Right ventricle myocardium inferior (tissue), 1 donor: ENCODE results near the gene NR3C2. TPM values are rescaled to one million over a fixed set of nuclear protein-coding genes. Genes with fewer than 3 reads are reported as not detected.
"Not testable (repeated sequence)": the region's sequence is repeated elsewhere in the genome, so short reads cannot be mapped to it uniquely, and the experiment has no call there.

Experiments
- ATAC-seq: fragments of 200-7000 bp; cut with Tn5 transposase; one replicate; pipeline ENCODE4 v1.9.1; 2020; ENCODE audit warnings: mild to moderate bottlenecking, moderate library complexity
- DNase-seq: peaks from one replicate; pipeline ENCODE4 v3.0.0; 2021; ENCODE audit errors: missing footprints
- intact Hi-C: fragments of 100-400 bp; cut with DNase I; formaldehyde crosslinking; loops from one replicate; pipeline ENCODE4 v1.11.0; 2022
- total RNA-seq: library from RNA; stranded (reverse); fragmentation: NEBNext Ultra II Directional; extraction: Animal tissue kit (Norgen Biotek cat#: 25700); gene quantifications from one replicate; pipeline ENCODE4 v1.2.1, GENCODE V29; 2021
- donor health status: DM: no; HTN: yes; CAD: no; lungs with severe emphysema.

NR3C2 gene
- total RNA-seq, 1 donor from 2014 or later = 23.6 TPM

- ATAC-seq = peak; percentile 92
- DNase-seq = no peak
- intact Hi-C loops = loop anchor here (10.0 kb wide), 1 partner anchor 230 kb away; the partner anchor contains the start of gene NR3C2
Observed at GRCh38 chr4:148214529-148215166, 227.6 kb downstream of the NR3C2 start.

- intact Hi-C loops = loop anchor here (10.0 kb wide), 1 partner anchor 233 kb away; the partner anchor contains the start of gene NR3C2
- ATAC-seq (no peak), DNase-seq (no peak)
Observed at GRCh38 chr4:148211533-148211932, 230.7 kb downstream of the NR3C2 start.

GRCh38 chr4:148210661-148211060 lies 231.6 kb downstream of the NR3C2 start:
- intact Hi-C loops = loop anchor here (10.0 kb wide), 1 partner anchor 234 kb away; the partner anchor contains the start of gene NR3C2
- DNase-seq = no peak
- no peak for ATAC-seq

- intact Hi-C loops = loop anchor here (10.0 kb wide), 1 partner anchor 162 kb away; no protein-coding TSS in a partner anchor
- DNase-seq (no peak), ATAC-seq (no peak)
Observed at GRCh38 chr4:148207068-148207467, 235.1 kb downstream of the NR3C2 start.

GRCh38 chr4:148205476-148205875 lies 236.7 kb downstream of the NR3C2 start:
- intact Hi-C loops = loop anchor here (10.0 kb wide), 1 partner anchor 161 kb away; no protein-coding TSS in a partner anchor

GRCh38 chr4:148204892-148205291 lies 237.3 kb downstream of the NR3C2 start:
- DNase-seq = no peak
- intact Hi-C loops = loop anchor here (10.0 kb wide), 1 partner anchor 160 kb away; no protein-coding TSS in a partner anchor
- ATAC-seq = no peak

More at GRCh38 chr4:148205476-148205875, 236.7 kb downstream of the NR3C2 start:
- DNase-seq = no peak
- ATAC-seq = no peak

GRCh38 chr4:148204171-148204570 lies 238.0 kb downstream of the NR3C2 start:
- intact Hi-C loops = loop anchor here (10.0 kb wide), 1 partner anchor 159 kb away; no protein-coding TSS in a partner anchor
- ATAC-seq (no peak), DNase-seq (no peak)

GRCh38 chr4:148203056-148203898 lies 238.9 kb downstream of the NR3C2 start:
- intact Hi-C loops = loop anchor here (10.0 kb wide), 1 partner anchor 158 kb away; no protein-coding TSS in a partner anchor
- ATAC-seq (peak; percentile 84), DNase-seq (no peak)

GRCh38 chr4:148200960-148201359 lies 241.3 kb downstream of the NR3C2 start:
- intact Hi-C loops = loop anchor here (10.0 kb wide), 1 partner anchor 156 kb away; no protein-coding TSS in a partner anchor
- ATAC-seq = no peak
- DNase-seq = no peak

- intact Hi-C loops = no loop called here
- ATAC-seq (no peak), DNase-seq (no peak)
Observed at GRCh38 chr4:148196164-148196563, 246.1 kb downstream of the NR3C2 start.

GRCh38 chr4:148192526-148192925 lies 249.7 kb downstream of the NR3C2 start:
- ATAC-seq (no peak), DNase-seq (no peak)
- intact Hi-C loops = no loop called here

GRCh38 chr4:148187454-148188222 lies 254.6 kb downstream of the NR3C2 start:
- ATAC-seq, intact Hi-C loops, DNase-seq: not testable (repeated sequence)

- intact Hi-C loops = no loop called here
- ATAC-seq (no peak), DNase-seq (no peak)
Observed at GRCh38 chr4:148184922-148185321, 257.3 kb downstream of the NR3C2 start.

- DNase-seq = no peak
- intact Hi-C loops = no loop called here
- ATAC-seq = peak; percentile 44
Observed at GRCh38 chr4:148182230-148182911, 259.8 kb downstream of the NR3C2 start.

- DNase-seq (no peak), ATAC-seq (no peak)
- intact Hi-C loops = no loop called here
Observed at GRCh38 chr4:148173397-148174017, 268.7 kb downstream of the NR3C2 start.

- DNase-seq = no peak
- intact Hi-C loops = no loop called here
- ATAC-seq = no peak
Observed at GRCh38 chr4:148171596-148171995, 270.6 kb downstream of the NR3C2 start.

- intact Hi-C loops = no loop called here
- DNase-seq = no peak
- ATAC-seq = no peak
Observed at GRCh38 chr4:148170408-148171365, 271.5 kb downstream of the NR3C2 start.
